ENCODE measurements around the gene WDR20.
"Not testable (repeated sequence)": the region's sequence is repeated elsewhere in the genome, so short reads cannot be mapped to it uniquely, and the experiment has no call there.

The WDR20 gene

GRCh38 chr14:102146423-102146822, 6.7 kb downstream of the WDR20 start:
- TF ChIP-seq CTCF (IDR thresholded peaks at IDR 0.05; ENCODE audit: low read depth, low read length) = no peak
- DNase-seq (ENCODE audit: extremely low read depth, low read depth) = no peak

DNA sequence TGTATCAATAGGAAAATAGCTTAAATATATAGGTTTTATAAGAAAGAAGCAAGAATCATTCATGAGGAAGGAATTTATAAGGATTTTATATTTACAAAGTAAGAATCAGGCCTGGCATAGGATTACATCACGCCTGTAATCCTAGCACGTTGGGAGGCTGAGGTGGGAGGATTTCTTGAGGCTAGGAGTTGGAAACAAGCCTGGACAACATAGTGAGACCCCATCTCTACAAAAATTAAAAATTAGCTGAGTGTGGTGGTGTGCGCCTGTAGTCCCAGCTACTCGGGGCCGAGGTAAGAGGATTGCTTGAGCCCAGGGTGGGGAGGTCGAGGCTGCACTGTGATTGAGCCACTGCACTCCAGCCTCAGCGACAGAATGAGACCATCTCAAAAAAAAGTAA, 10.4 kb downstream of the WDR20 start:
- no peak for DNase-seq (ENCODE audit: extremely low read depth, low read depth)
- no peak for TF ChIP-seq CTCF (IDR thresholded peaks at IDR 0.05; ENCODE audit: low read depth, low read length)

- TF ChIP-seq CTCF (IDR thresholded peaks at IDR 0.05; ENCODE audit: low read depth, low read length) = no peak
- DNase-seq (ENCODE audit: extremely low read depth, low read depth) = no peak
These were observed 11.0 kb downstream of the WDR20 start for GRCh38 chr14:102150744-102151143.

GRCh38 chr14:102151411-102151810, 11.7 kb downstream of the WDR20 start:
- DNase-seq (ENCODE audit: extremely low read depth, low read depth) = not testable (repeated sequence)

DNA sequence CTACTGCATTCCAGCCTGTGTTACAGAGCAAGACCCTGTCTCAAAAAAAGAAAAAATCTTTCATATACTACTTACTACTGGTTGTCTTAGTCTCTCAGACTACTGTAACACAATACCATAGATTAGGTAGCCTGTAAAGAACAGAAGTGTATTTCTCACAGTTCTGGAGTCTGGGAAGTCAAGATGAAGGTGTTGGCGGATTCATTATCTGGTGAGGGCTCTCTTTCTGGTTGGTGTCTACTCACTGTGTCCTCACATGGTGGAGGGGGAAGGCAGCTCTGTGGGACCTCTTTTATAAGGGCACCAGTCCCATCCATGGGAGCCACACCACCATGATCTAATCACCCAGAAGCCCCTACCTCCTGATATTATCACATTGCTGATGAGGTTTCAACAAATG, 14.4 kb downstream of the WDR20 start:
- no peak for DNase-seq (ENCODE audit: extremely low read depth, low read depth)
- TF ChIP-seq CTCF (IDR thresholded peaks at IDR 0.05; ENCODE audit: low read depth, low read length) = no peak

DNA sequence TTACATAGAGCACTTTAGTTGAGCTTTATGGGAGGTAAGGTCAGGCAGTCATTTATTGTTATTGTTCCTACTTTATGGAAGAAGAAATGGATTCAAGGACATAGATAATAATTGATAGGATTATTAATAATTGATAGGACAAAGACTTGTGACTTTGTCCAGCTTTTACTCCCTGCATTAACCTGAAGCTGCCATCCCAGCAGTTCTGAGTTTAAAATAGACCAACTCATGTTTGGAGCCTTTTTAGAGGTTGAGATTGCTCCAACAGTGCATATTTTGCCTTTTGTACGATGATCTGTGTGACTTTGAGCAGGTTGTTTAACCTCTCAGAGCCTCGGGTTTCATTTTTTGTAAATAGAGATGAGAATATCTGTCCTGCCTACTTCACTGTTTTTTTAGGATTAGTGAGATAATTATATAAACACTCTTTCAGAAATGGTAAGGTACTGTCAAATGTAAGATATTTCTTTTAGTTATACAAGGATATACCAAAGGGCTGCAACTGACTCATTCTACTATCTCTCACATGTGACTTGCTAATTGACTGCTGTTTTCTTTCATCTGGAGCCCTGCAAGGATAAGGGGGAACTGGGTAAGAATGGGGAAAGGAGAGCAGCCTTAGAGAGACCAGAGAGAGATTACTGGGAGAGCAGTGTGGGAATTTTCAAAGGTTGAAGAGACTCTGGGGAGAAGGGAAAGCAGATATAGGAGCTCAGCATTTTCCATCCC, 15.3 kb downstream of the WDR20 start:
- TF ChIP-seq CTCF (IDR thresholded peaks at IDR 0.05; ENCODE audit: low read depth, low read length) = no peak
- DNase-seq (ENCODE audit: extremely low read depth, low read depth) = no peak

DNA sequence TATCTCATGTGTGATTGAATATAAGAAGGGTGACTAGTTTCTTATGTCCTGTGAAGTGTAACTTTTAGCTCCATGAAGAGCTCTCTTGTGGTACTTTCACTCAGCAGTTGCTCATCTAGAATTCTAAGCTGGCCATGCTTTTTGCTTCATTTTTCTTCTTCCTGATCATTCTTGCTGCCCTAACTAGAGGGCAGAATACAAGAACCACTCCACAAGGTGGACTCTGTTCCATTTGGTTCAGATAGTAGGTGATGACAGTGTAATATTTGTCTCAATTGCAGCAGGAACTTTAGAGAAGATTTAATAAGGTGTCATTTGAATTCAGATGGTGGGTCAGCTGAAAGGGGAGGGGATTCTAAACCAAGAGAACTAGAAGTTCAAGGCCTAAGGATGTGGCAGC, 17.6 kb downstream of the WDR20 start:
- TF ChIP-seq CTCF (IDR thresholded peaks at IDR 0.05; ENCODE audit: low read depth, low read length) = no peak

DNA sequence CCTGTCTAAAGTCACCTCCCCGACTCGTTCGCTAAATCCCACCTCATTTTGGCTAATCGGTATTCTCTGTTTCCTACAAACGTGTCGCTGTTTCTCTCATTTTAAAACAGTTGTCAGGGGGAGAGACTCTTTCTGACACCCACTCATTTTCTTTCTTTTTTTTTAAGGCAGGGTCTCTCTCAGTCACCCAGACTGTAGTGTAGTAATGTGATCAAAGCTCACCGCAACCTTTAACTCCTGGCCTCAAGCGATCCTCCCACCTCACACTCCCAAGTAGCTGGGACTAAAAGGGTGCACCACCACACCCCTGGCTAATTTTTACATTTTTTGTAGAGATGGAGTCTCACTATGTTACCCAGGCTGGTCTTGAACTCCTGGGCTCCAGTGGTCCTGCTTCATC, 19.1 kb downstream of the WDR20 start:
- TF ChIP-seq CTCF (IDR thresholded peaks at IDR 0.05; ENCODE audit: low read depth, low read length) = no peak
- DNase-seq (ENCODE audit: extremely low read depth, low read depth) = no peak

More for the DNA sequence above, 17.6 kb downstream of the WDR20 start:
- DNase-seq (ENCODE audit: extremely low read depth, low read depth) = no peak

Measured in AG09319 (cell line).